ENCODE data around the gene ITPKB. TPM values are rescaled to one million over a fixed set of nuclear protein-coding genes. Genes with fewer than 3 reads are reported as not detected.

The ITPKB gene
- total and polyA plus RNA-seq, 2 experiments from 2014 or later: 0.31 to 5.2 TPM

- Mint-ChIP-seq H3K4me1 (peaks cover 14% of the 10 kb centered on the region; the same call in 2 of the 3 replicates), H3K27me3 (ENCODE audit: insufficient read depth, low read depth, poor library complexity) (peaks cover 39% of the 10 kb centered on the region), H3K4me3 (peak overlapping the region; percentile 86), H3K9me3 (no peaks in the 10 kb centered on the region; the same call in 2 of the 3 replicates), H3K27ac (no peak overlapping the region), H3K36me3 (ENCODE audit: low read depth) (no peaks in the 10 kb centered on the region)
- Histone ChIP-seq H4K20me1 (replicated peaks; ENCODE audit: insufficient read depth) (0 out of 2 replicates have a peak, but pooled peaks cover 4% of the 10 kb centered on the region), H3K27me3 (ENCODE audit: insufficient read depth) (peaks cover 89% of the 10 kb centered on the region), H3K9me2 (ENCODE audit: insufficient read depth) (no peaks in the 10 kb centered on the region), H3F3A (replicated peaks; ENCODE audit: low read depth) (no peaks in the 10 kb centered on the region), H3K79me2 (replicated peaks; ENCODE audit: insufficient read depth) (no peaks in the 10 kb centered on the region), H3K4me1 (ENCODE audit: insufficient read depth) (peaks cover 21% of the 10 kb centered on the region), H3K4me2 (peak overlapping the region; percentile 100), H3K27ac (ENCODE audit: low read depth) (no peak overlapping the region), H2AFZ (peak overlapping the region; percentile 100), H3K4me3 (peak overlapping the region; percentile 90), H3K36me3 (ENCODE audit: insufficient read depth) (no peaks in the 10 kb centered on the region)
- TF ChIP-seq EZH2 (IDR thresholded peaks at IDR 0.05; ENCODE audit: low read depth, unreplicated experiment): peak; percentile 76
- TF ChIP-seq REST (IDR thresholded peaks at IDR 0.05; ENCODE audit: unreplicated experiment): no peak
- TF ChIP-seq ZNF462 (CRISPR knock-in tag; IDR thresholded peaks at IDR 0.05): no peak
- no peak for TF ChIP-seq POLR2AphosphoS5 (IDR thresholded peaks at IDR 0.05; ENCODE audit: low read depth)
- no peak for TF ChIP-seq ETS1 (IDR thresholded peaks at IDR 0.05)
- TF ChIP-seq NANOG (IDR thresholded peaks at IDR 0.05; ENCODE audit: borderline replicate concordance): no peak
- no peak for TF ChIP-seq ZNF331 (CRISPR knock-in tag; IDR thresholded peaks at IDR 0.05; ENCODE audit: low read depth)
- TF ChIP-seq EZH2phosphoT487 (IDR thresholded peaks at IDR 0.05; ENCODE audit: unreplicated experiment): peak; percentile 50
- TF ChIP-seq CREB1 (CRISPR knock-in tag; IDR thresholded peaks at IDR 0.05; ENCODE audit: low read depth): no peak
- TF ChIP-seq JUNB (IDR thresholded peaks at IDR 0.05; ENCODE audit: unreplicated experiment): no peak
- no peak for TF ChIP-seq ZNF114 (CRISPR knock-in tag; IDR thresholded peaks at IDR 0.05)
- DNase-seq (ENCODE audit: low spot score): peak; percentile 75
- ATAC-seq: peak; percentile 58
Observed at GRCh38 chr1:226736908-226737818, 1.9 kb downstream of the ITPKB start.

All from GM23338 (cell line).